NCI-H128 (cell line): Measurements from ENCODE around the gene ACSS1.

Source experiments
- DNase-seq: peaks from one replicate; lab custom pipeline; 2025; ENCODE audit not compliant: unreplicated experiment; lab: John Stamatoyannopoulos, UW

Gene ACSS1

DNA sequence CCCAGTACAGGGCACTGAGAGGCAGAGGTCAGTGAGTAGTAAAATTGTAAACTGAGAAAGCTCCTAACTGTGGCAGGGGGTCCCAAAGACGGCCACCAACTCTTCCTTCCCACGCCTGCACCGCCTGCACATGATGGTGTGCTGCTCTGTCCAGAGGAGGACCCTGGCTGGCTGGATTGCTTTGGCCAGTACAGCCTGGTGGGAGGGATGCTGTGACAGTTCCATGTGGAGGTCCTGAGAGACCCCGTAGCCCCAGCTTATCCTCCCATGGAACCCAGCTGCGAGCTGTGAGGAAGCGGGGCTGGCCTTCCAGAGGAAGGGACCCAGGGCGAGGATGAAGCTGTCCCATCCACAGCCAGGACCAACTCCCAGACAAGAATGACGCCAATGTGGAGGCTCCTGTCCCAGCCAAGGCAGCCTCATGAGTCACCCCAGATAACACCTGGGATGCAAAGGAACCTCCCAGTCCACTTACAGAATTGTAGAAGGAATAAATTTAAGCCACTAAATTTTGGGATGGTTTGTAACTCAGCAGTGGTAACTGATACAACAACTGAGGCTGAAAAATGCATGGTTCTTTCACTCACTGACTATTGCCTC is 2.0 kb upstream of the ACSS1 start:
- DNase-seq = no peak

DNA sequence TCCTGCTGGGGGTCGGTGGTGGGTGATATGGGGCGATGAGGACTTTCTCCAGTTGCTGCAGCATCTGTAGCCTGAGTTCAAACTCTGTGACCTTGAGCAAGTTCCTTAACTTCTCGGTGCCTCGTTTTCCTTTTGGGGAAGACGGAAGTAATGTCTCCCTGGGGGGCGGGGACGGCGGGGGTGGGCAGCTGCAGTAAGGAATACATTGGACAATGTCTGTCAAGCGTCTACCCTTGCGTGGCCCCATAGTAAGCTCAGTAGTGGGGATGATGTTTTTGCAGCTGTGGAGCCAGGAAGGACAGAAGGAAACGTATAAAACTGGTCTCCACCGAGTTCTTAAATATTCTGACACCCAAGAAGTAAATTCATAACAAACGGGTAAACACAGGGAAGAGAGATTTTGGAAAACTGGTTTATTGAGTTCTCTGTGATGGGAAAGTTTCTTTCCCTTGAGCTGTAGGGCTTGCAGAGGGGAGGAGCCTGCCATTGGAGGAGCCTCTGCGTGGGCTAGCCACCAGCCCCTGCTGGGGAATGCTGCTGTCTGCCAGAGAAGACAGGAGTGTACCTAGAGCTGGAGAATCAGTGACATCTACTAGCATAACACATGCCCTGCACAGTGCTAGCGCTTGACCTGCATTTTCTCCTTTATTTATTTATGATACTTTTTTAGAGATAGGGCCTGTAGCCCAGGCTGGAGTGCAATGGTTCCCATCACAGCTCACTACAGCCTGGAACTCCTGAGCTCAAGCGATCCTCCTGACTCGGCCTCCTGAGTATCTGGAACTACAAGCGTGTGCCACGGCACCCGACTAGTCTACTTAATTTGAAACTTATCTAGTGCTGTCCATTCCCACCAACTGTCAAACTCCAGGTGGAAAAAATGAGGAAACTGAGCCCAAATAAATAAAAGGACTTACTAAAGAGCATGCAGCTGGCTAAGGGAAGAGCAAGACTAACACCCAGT is 1.2 kb upstream of the ACSS1 start:
- no peak for DNase-seq

DNA sequence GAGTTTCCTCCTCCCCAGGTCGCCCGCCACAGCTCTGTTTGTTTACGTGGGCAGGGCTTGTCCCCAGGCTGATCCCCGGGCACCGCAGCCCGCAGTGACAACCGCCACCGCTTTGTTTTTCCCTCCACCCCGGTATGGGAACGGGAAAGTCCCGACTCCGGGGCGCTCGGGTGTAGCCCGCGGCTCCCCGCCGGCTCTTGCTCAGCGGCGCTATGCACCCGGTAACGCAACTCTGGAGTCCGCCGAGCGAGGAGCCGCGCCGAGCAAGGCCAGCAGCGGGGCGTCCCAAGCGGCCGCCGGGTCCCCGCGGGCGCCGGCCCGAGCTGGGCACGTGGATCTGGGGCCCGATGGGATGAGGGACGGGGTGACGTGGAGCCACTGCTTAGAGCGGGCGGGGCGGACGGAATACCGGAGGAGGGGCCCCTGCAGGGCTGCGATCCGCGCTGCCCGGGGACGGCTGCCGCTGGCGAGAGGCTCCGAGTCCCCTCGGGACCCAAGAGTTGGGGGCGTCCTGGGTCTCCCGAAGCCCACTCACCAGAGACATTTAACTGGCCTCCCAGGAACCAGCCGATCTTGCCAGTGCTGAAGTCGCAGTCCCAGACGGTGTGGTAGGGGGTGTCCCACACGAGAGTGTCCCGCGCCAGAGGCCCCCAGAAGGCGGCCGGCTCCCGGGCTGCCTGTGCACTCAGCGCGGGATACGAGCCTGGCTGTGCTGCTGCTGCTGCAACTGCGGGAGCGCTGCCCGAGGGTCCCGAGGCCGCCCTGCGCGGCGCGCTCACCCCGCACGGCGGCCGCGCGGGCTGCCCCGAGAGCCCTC is 497 bp downstream of the ACSS1 start:
- DNase-seq = no peak

- no peak for DNase-seq
Measured at GRCh38 chr20:25056690-25057233, 1.2 kb downstream of the ACSS1 start.

DNA sequence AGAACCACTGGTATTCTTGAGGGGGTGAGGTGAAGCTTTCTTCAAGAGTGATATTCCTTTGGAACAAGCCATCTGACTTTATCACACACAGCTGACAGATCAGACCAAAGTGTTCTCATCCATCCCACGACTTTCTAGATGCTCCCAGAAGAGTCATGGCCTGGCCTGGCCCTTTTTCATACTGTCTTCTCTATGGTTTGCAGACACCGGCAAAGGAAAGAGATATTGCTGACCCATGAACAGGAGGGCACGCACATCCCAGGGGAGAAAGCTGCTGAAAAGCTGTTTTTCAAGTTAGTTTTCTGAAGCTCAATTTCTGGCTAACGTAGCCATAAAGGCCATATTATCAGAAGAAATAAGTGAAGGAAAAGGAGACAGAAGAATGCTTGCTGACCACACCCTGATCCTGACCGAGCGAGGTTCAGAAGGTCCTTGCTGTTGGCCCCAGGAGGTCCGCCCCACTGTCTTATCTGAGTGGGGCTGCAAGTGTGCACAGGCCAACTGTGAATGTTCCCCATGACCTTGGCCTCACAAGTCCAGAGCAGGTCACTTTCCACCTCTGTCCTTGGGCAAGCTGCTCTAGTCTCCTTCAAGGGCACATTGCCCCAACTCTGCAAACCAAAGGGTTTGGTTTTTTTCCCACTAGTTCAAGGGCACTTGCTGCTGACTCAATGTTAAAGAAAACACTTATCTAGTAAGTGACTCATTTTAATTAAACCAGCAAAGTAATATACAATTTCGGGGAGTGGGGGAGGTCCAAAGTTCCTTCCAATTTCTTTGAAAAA is 2.0 kb downstream of the ACSS1 start:
- DNase-seq = no peak

DNA sequence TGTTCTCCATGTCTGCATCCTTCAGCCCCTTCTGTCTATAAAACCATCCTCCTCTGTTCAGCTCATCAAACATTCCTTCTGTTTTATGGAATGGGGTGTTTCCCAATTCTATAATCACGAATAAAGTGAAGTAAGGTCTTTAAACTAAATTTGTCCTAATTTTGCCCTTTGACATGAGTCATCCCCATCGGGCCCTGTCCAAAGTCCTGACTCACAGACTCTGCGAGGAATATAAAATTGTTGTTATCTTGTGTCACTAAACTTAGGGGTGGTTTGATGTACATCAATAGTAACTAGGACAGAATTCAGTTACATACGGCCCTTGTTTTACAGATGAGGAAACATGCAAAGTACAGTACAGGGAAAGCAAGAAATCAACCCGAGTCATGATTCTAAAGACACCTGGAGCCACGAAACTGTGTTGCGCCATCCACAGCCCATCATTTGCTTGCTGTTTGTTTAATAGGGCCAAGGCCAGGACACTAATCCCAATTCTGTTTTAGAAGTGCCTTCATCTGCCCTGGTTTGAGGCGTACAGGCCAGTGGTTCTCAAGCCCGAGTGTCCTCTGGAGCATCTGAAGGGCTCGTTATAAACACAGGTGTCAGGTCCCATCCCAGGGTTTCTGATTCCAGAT is 2.8 kb downstream of the ACSS1 start:
- DNase-seq = no peak

GRCh38 chr20:25054096-25054820 is 3.7 kb downstream of the ACSS1 start:
- no peak for DNase-seq

- DNase-seq = no peak
Measured at GRCh38 chr20:25053255-25054031, 4.5 kb downstream of the ACSS1 start.

DNA sequence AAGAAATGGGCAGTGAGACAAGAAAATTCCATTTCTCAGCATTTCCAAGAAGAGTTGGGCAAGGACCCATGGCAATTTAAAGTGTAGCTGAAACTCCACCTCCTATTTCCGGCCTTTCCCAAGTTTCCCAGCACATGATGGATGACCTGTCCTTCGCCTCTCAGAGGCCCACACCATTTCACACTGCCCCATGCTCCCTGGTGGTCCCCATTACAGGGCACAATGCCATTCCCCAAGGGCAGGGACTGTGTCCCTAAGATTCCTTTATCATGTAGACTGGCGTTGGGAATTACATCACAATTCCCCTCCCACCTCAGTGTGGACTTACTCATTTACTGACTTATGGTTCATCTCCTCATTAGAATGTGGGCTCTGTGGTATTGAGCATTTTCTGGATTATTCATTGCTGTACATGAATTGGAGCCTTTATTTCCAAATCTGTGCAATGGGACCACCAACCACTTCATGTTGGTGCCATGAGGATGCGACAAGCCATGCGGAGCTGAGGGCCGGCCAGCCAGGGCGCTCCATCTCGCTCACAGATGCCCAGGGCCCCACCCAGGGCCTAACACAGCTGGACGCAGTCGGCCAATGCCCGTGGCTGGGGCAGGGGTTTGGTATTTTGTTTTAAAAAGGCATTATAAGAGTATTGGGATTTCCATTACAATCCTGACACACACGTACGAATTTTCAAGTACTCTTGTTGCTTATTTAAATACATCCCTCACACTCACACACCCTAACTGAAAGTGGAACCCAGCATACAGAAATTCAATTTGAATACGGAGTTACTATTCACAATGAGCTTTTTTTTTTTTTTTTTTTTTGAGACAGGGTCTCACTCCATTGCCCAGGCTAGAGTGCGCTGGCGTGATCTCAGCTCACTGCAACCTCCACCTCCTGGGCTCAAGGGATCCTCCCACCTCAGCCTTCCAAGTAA is 5.4 kb downstream of the ACSS1 start:
- DNase-seq = no peak

GRCh38 chr20:25051386-25052155 is 6.4 kb downstream of the ACSS1 start:
- DNase-seq = no peak

- DNase-seq = no peak
Measured at GRCh38 chr20:25050501-25051350, 7.2 kb downstream of the ACSS1 start.

- no peak for DNase-seq
Measured at GRCh38 chr20:25050082-25050481, 7.9 kb downstream of the ACSS1 start.

- no peak for DNase-seq
Measured at GRCh38 chr20:25049261-25050060, 8.5 kb downstream of the ACSS1 start.

DNA sequence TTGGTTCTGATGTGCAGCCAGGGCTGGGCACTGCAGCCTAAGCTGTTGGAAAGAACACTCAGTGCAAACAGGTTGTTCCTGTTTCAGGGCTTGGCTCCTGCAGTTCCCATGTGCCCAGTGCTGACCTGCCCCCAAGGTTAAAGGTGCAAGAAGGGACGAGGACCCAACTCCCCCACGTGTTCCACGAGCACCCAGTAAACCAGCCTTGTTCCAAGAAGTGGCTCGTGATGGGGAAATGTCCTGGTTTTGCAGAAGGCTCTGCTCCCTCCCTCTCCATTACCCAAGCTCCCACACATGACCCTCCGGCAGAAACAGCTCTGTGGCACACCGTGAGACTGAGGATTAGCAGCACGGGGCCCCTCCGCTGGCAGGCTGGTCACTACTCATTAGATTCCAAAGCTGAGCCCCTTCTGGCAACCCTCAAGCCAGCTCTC is 9.4 kb downstream of the ACSS1 start:
- DNase-seq = no peak

DNA sequence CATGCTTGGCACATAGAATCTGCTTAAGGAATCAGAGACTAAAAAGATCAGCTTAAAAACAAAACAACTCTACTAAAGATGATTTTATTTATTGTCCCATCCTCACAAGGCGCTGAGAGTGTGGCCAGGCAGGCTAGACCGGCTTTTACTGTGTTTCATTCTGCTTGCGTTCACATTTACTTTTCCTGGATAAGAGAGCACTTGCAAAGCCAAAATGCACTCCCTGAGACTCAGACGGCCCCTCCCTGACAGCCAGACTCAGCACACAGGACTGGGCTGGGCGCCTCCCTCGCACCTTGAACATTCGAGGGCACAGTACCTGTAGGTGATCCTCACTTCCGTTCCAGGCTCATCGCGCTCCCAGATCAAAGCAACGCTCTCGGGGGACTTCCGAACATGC is 10.2 kb downstream of the ACSS1 start:
- no peak for DNase-seq
